Measurements from ENCODE around the gene ZBTB16. TPM values are rescaled to one million over a fixed set of nuclear protein-coding genes. Genes with fewer than 3 reads are reported as not detected.

ZBTB16 gene
- total RNA-seq, 1 donor from 2014 or later = 17.7 TPM

DNA sequence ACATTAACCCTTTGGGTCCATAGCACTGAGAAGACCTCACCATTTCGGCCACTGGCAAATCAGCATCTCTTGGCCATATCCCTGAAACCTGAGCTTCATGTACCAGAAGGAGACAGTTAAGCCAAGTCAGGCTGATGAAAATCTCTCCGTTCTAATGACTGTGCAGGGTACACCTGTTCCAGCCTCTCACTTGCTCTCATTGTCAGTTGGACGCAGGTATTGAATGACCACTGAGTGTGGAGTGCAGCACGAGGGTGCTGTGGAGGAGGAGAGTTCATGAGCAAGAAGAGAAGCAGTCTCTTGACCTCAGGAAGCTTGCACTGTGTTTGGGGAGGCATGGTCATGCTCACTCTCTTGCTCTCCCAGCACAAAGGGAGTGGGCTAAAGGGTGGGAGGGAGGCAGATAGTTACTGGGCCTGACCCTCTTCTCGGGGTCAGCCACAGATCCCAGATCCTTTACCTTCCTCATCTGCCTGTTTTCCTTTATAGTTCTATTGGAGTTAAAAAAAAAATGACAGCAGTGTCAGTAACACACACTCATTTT is 65.2 kb downstream of the ZBTB16 start:
- H4K20me1 ChIP-seq (ENCODE audit: low read depth) = peaks cover 26% of the 10 kb centered on the region
- no peaks in the 10 kb centered on the region for H3F3A ChIP-seq (ENCODE audit: low read depth)
- H3K4me2 ChIP-seq = no peak overlapping the region
- H3K9me3 ChIP-seq (ENCODE audit: low read depth) = no peaks in the 10 kb centered on the region
- H3K9ac ChIP-seq = no peak overlapping the region
- Mint-ChIP-seq H3K9me3 (peaks cover 2% of the 10 kb centered on the region), H3K27me3 (ENCODE audit: insufficient read depth, low read depth) (peaks cover 9% of the 10 kb centered on the region), H3K4me3 (no peak overlapping the region), H3K27ac (no peak overlapping the region), H3K36me3 (peaks cover 43% of the 10 kb centered on the region), H3K4me1 (peaks cover 50% of the 10 kb centered on the region)
- H3K4me3 ChIP-seq = no peak overlapping the region
- no peak overlapping the region for H2AFZ ChIP-seq (replicated peaks)
- H3K36me3 ChIP-seq = no peaks in the 10 kb centered on the region
- no peaks in the 10 kb centered on the region for H3K27me3 ChIP-seq
- H3K27ac ChIP-seq = no peak overlapping the region
- DNase-seq (ENCODE audit: low spot score) = no peak
- no peaks in the 10 kb centered on the region for H3K79me2 ChIP-seq (ENCODE audit: low read depth)
- TF ChIP-seq EZH2phosphoT487 (IDR thresholded peaks at IDR 0.05) (no peak), EZH2 (IDR thresholded peaks at IDR 0.05) (no peak)
- TF ChIP-seq, protein P1, sequence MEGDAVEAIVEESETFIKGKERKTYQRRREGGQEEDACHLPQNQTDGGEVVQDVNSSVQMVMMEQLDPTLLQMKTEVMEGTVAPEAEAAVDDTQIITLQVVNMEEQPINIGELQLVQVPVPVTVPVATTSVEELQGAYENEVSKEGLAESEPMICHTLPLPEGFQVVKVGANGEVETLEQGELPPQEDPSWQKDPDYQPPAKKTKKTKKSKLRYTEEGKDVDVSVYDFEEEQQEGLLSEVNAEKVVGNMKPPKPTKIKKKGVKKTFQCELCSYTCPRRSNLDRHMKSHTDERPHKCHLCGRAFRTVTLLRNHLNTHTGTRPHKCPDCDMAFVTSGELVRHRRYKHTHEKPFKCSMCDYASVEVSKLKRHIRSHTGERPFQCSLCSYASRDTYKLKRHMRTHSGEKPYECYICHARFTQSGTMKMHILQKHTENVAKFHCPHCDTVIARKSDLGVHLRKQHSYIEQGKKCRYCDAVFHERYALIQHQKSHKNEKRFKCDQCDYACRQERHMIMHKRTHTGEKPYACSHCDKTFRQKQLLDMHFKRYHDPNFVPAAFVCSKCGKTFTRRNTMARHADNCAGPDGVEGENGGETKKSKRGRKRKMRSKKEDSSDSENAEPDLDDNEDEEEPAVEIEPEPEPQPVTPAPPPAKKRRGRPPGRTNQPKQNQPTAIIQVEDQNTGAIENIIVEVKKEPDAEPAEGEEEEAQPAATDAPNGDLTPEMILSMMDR (IDR thresholded peaks at IDR 0.05) = no peak
- peaks cover 24% of the 10 kb centered on the region for H3K4me1 ChIP-seq

DNA sequence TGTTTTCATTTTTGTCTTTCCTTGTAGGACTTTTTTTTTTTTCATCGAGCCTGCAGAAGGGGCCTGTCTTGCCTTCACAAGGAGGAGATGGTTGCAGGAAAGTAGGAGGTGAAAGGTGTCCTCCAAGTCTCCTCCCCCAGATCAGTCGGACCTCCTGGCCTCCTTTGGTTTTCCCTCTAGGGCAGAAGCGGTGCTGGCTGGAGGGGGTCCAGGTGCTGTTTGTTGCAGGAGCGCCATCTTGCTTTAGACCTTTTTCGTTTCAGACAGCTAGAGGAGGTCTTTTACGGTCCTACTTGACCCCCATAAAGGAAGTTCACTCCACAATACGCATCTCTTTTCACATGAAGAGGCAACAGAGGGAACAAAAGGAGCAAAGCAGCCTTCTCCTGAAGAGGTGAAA is 66.0 kb downstream of the ZBTB16 start:
- H3K4me3 ChIP-seq = no peak overlapping the region
- H3K27ac Mint-ChIP-seq = no peak overlapping the region
- peaks cover 2% of the 10 kb centered on the region for H3K9me3 Mint-ChIP-seq
- peaks cover 28% of the 10 kb centered on the region for H3K4me1 ChIP-seq
- no peaks in the 10 kb centered on the region for H3F3A ChIP-seq (ENCODE audit: low read depth)
- H3K4me3 Mint-ChIP-seq = no peak overlapping the region
- TF ChIP-seq EZH2 (IDR thresholded peaks at IDR 0.05) = no peak
- TF ChIP-seq, protein P1 (IDR thresholded peaks at IDR 0.05) = no peak
- no peak for TF ChIP-seq EZH2phosphoT487 (IDR thresholded peaks at IDR 0.05)
- no peak for DNase-seq (ENCODE audit: low spot score)
- H3K27me3 Mint-ChIP-seq (ENCODE audit: insufficient read depth, low read depth) = peaks cover 9% of the 10 kb centered on the region
- H3K4me2 ChIP-seq = no peak overlapping the region
- H2AFZ ChIP-seq (replicated peaks) = no peak overlapping the region
- peaks cover 35% of the 10 kb centered on the region for H4K20me1 ChIP-seq (ENCODE audit: low read depth)
- H3K27ac ChIP-seq = no peak overlapping the region
- H3K79me2 ChIP-seq (ENCODE audit: low read depth) = no peaks in the 10 kb centered on the region
- H3K9ac ChIP-seq = no peak overlapping the region
- H3K36me3 Mint-ChIP-seq = peaks cover 43% of the 10 kb centered on the region
- H3K27me3 ChIP-seq = no peaks in the 10 kb centered on the region
- H3K36me3 ChIP-seq = no peaks in the 10 kb centered on the region
- peaks cover 56% of the 10 kb centered on the region for H3K4me1 Mint-ChIP-seq
- H3K9me3 ChIP-seq (ENCODE audit: low read depth) = no peaks in the 10 kb centered on the region

DNA sequence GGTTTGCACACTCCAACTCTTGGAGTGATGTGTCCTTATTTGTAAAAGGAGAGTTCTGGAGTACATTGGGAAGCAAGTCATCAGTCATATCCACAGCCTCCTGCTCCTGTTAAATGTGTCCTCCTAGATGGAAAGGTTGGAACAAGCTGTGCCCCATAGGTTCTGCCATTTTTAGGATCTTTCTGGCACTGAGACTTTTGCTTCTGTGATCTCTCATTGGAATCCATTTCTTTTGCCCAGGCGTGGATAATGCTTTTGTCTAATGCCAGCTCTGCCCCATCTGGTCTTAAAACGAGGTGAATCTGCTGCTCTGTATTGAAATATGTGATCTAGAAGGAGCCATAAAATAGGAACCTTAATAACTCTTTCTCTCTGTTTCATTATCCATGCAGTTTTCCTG is 66.4 kb downstream of the ZBTB16 start:
- H3K36me3 Mint-ChIP-seq = peaks cover 43% of the 10 kb centered on the region
- Histone ChIP-seq H3K4me3 (no peak overlapping the region), H3K36me3 (no peaks in the 10 kb centered on the region), H3K4me2 (no peak overlapping the region), H3K27me3 (no peaks in the 10 kb centered on the region), H3F3A (ENCODE audit: low read depth) (no peaks in the 10 kb centered on the region), H3K4me1 (peaks cover 32% of the 10 kb centered on the region), H4K20me1 (ENCODE audit: low read depth) (peaks cover 39% of the 10 kb centered on the region), H3K27ac (no peak overlapping the region), H3K79me2 (ENCODE audit: low read depth) (peaks cover 3% of the 10 kb centered on the region), H3K9ac (no peak overlapping the region), H2AFZ (replicated peaks) (no peak overlapping the region), H3K9me3 (ENCODE audit: low read depth) (no peaks in the 10 kb centered on the region)
- H3K27me3 Mint-ChIP-seq (ENCODE audit: insufficient read depth, low read depth) = peaks cover 9% of the 10 kb centered on the region
- H3K9me3 Mint-ChIP-seq = peaks cover 2% of the 10 kb centered on the region
- H3K4me1 Mint-ChIP-seq = peaks cover 60% of the 10 kb centered on the region
- TF ChIP-seq, protein P1 (IDR thresholded peaks at IDR 0.05) = no peak
- TF ChIP-seq EZH2 (IDR thresholded peaks at IDR 0.05) = no peak
- TF ChIP-seq EZH2phosphoT487 (IDR thresholded peaks at IDR 0.05) = no peak
- DNase-seq (ENCODE audit: low spot score) = no peak
- H3K4me3 Mint-ChIP-seq = no peak overlapping the region
- no peak overlapping the region for H3K27ac Mint-ChIP-seq

Data from neural progenitor cell (in vitro differentiated cells).